H9 (cell line): ENCODE results near the gene STRN. TPM values are rescaled to one million over a fixed set of nuclear protein-coding genes. Genes with fewer than 3 reads are reported as not detected.

Experiments
- DNase-seq: peaks from one replicate; pipeline ENCODE4 v3.0.0-alpha.2; 2017
- H2AFZ ChIP-seq: one replicate; pipeline ENCODE4 v1.6.1; 2013; ENCODE audit warnings: mild to moderate bottlenecking, low read length, control low read depth, moderate library complexity
- H2AK5ac ChIP-seq: 2 replicates; pipeline ENCODE4 v1.6.1; 2013; ENCODE audit warnings: low read length, control low read depth, mixed read lengths; ENCODE audit not compliant: insufficient read length
- H2BK120ac ChIP-seq: one replicate; pipeline ENCODE4 v1.6.1; 2013; ENCODE audit warnings: low read depth, mild to moderate bottlenecking, low read length, control low read depth, inconsistent platforms; ENCODE audit not compliant: poor library complexity, severe bottlenecking
- H2BK12ac ChIP-seq: 2 replicates; pipeline ENCODE4 v1.6.1; 2013; ENCODE audit warnings: low read length, control low read depth, mixed read lengths, low read depth; ENCODE audit not compliant: insufficient read length
- H2BK15ac ChIP-seq: 2 replicates; pipeline ENCODE4 v1.6.1; 2013; ENCODE audit warnings: low read depth, low read length, control low read depth
- H2BK20ac ChIP-seq: one replicate; pipeline ENCODE4 v1.6.1; 2013; ENCODE audit warnings: low read depth, mild to moderate bottlenecking, low read length, control low read depth, inconsistent platforms; ENCODE audit not compliant: poor library complexity, severe bottlenecking
- H2BK5ac ChIP-seq: 2 replicates; pipeline ENCODE4 v1.6.1; 2013; ENCODE audit warnings: low read length, control low read depth, mixed read lengths; ENCODE audit not compliant: insufficient read length
- H3K14ac ChIP-seq: 2 replicates; pipeline ENCODE4 v1.6.1; 2013; ENCODE audit warnings: low read length, control low read depth; ENCODE audit not compliant: insufficient read depth
- H3K18ac ChIP-seq: 2 replicates; pipeline ENCODE4 v1.6.1; 2013; ENCODE audit warnings: low read depth, mild to moderate bottlenecking, mixed read lengths, low read length, control low read depth; ENCODE audit not compliant: insufficient read length
- H3K23ac ChIP-seq: 2 replicates; pipeline ENCODE4 v1.6.1; 2013; ENCODE audit warnings: low read length, control low read depth, mixed read lengths, low read depth; ENCODE audit not compliant: insufficient read length
- H3K23me2 ChIP-seq: 2 replicates; pipeline ENCODE4 v1.6.1; 2013; ENCODE audit warnings: low read depth, mild to moderate bottlenecking, mixed read lengths, low read length, control low read depth; ENCODE audit not compliant: insufficient read length, poor library complexity, severe bottlenecking
- H3K27ac ChIP-seq: 2 replicates; pipeline ENCODE4 v1.5.1; 2013; ENCODE audit warnings: low read length, control low read depth, mixed read lengths, low read depth; ENCODE audit not compliant: insufficient read length
- H3K27me3 ChIP-seq: 2 replicates; pipeline ENCODE4 v1.6.1; 2013; ENCODE audit warnings: low read length, control low read depth, inconsistent platforms; ENCODE audit not compliant: insufficient read depth
- H3K4ac ChIP-seq: 2 replicates; pipeline ENCODE4 v1.6.1; 2013; ENCODE audit warnings: low read depth, mild to moderate bottlenecking, control low read depth, inconsistent platforms, low read length, moderate library complexity
- H3K4me1 ChIP-seq: 2 replicates; pipeline ENCODE4 v1.6.1; 2013; ENCODE audit warnings: low read length, control low read depth, inconsistent platforms; ENCODE audit not compliant: insufficient read depth
- H3K4me2 ChIP-seq: 2 replicates; pipeline ENCODE4 v1.6.1; 2013; ENCODE audit warnings: low read length, control low read depth, mixed read lengths; ENCODE audit not compliant: insufficient read length, insufficient read depth
- H3K56ac ChIP-seq: 2 replicates; pipeline ENCODE4 v1.6.1; 2013; ENCODE audit warnings: low read depth, mild to moderate bottlenecking, mixed read lengths, low read length, control low read depth; ENCODE audit not compliant: insufficient read length
- H3K79me1 ChIP-seq: 2 replicates; pipeline ENCODE4 v1.6.1; 2013; ENCODE audit warnings: low read depth, mild to moderate bottlenecking, moderate library complexity, low read length, control low read depth, inconsistent platforms; ENCODE audit not compliant: insufficient read depth, poor library complexity, severe bottlenecking
- H3K79me2 ChIP-seq: 2 replicates; pipeline ENCODE4 v1.6.1; 2013; ENCODE audit warnings: low read length, control low read depth, inconsistent platforms; ENCODE audit not compliant: insufficient read depth
- H3K9ac ChIP-seq: 2 replicates; pipeline ENCODE4 v1.6.1; 2013; ENCODE audit warnings: low read length, control low read depth, mixed read lengths; ENCODE audit not compliant: insufficient read length; ENCODE audit errors: extremely low read depth
- H3K9me3 ChIP-seq: one replicate; pipeline ENCODE4 v1.6.1; 2013; ENCODE audit warnings: low read depth, low read length, inconsistent platforms; ENCODE audit not compliant: control insufficient read depth
- H3T11ph ChIP-seq: one replicate; pipeline ENCODE4 v1.6.1; 2013; ENCODE audit warnings: mild to moderate bottlenecking, low read length, control low read depth, inconsistent platforms
- H4K20me1 ChIP-seq: one replicate; pipeline ENCODE4 v1.6.1; 2013; ENCODE audit not compliant: control insufficient read depth, insufficient read length, insufficient read depth
- H4K5ac ChIP-seq: 2 replicates; pipeline ENCODE4 v1.6.1; 2013; ENCODE audit warnings: low read depth, mild to moderate bottlenecking, mixed read lengths, low read length, control low read depth; ENCODE audit not compliant: insufficient read length
- H4K8ac ChIP-seq: replicated peaks from 2 replicates; pipeline ENCODE4 v1.6.1; 2013; ENCODE audit warnings: low read length, control low read depth, mixed read lengths, low read depth; ENCODE audit not compliant: insufficient read length
- H4K91ac ChIP-seq: 2 replicates; pipeline ENCODE4 v1.6.1; 2013; ENCODE audit warnings: low read depth, mild to moderate bottlenecking, moderate library complexity, mixed read lengths, low read length, control low read depth; ENCODE audit not compliant: insufficient read length
- H3K27ac Mint-ChIP-seq, 3 experiments: 2 replicates in 2 of 3; 3 replicates in 1 of 3; pipeline ENCODE4 v1.8.0; 2020 to 2021; ENCODE audit warnings: mixed read lengths in 3 of 3, mild to moderate bottlenecking in 1 of 3, moderate library complexity in 1 of 3
- H3K27me3 Mint-ChIP-seq: 2 replicates; pipeline ENCODE4 v1.8.0; 2021; ENCODE audit warnings: low read depth, mild to moderate bottlenecking, moderate library complexity, mixed read lengths
- H3K36me3 Mint-ChIP-seq, 3 experiments: 2 replicates in 2 of 3; 3 replicates in 1 of 3; pipeline ENCODE4 v1.8.0; 2020 to 2021; ENCODE audit warnings: low read depth in 3 of 3, mixed read lengths in 3 of 3; ENCODE audit not compliant: insufficient read depth in 1 of 3
- H3K4me1 Mint-ChIP-seq, 2 experiments: 2 replicates each; pipeline ENCODE4 v1.8.0; 2020; ENCODE audit warnings: mixed read lengths in 2 of 2
- H3K4me3 Mint-ChIP-seq, 2 experiments: 2 replicates in 1 of 2; 3 replicates in 1 of 2; pipeline ENCODE4 v1.8.0; 2020 to 2021; ENCODE audit warnings: mild to moderate bottlenecking in 2 of 2, mixed read lengths in 2 of 2, moderate library complexity in 1 of 2
- H3K9me3 Mint-ChIP-seq, 2 experiments: 2 replicates in 1 of 2; 3 replicates in 1 of 2; pipeline ENCODE4 v1.8.0; 2020; ENCODE audit warnings: mild to moderate bottlenecking in 2 of 2, mixed read lengths in 2 of 2, moderate library complexity in 1 of 2
- CTCF ChIP-seq: fragments of 200-600 bp; sonication (generic); conservative IDR thresholded peaks from 3 replicates; pipeline ENCODE4 v1.8.0; 2021; ENCODE audit warnings: antibody characterized with exemption, mild to moderate bottlenecking
- WGBS: extraction: QIAGEN DNeasy Blood & Tissue Kit; methylation state at CpG from one replicate; pipeline ENCODE4 v1.1.7; 2013; ENCODE audit warnings: missing lambda C conversion rate, low lambda C conversion rate, mixed read lengths; ENCODE audit not compliant: insufficient read length; ENCODE audit errors: extremely low coverage; 5-methylcytosine and 5-hydroxymethylcytosine counted together
- total RNA-seq: library from RNA; stranded (reverse); gene quantifications from 2 replicates; pipeline ENCODE4 v1.2.1, GENCODE V29; 2021

STRN gene
- total RNA-seq, 1 experiment from 2014 or later = 31.7 TPM

GRCh38 chr2:36802952-36803351 is 163.4 kb downstream of the STRN start:
- Histone ChIP-seq H4K8ac (no peak overlapping the region), H2AFZ (no peak overlapping the region), H2BK15ac (no peak overlapping the region), H3K4me2 (no peak overlapping the region), H3K14ac (no peak overlapping the region), H2AK5ac (no peak overlapping the region), H3K79me1 (no peaks in the 10 kb centered on the region), H3K4me1 (no peaks in the 10 kb centered on the region), H3K79me2 (no peaks in the 10 kb centered on the region), H3T11ph (no peak overlapping the region), H2BK120ac (no peak overlapping the region), H3K27ac (no peak overlapping the region), H2BK12ac (no peak overlapping the region), H3K9ac (no peak overlapping the region), H3K56ac (no peak overlapping the region), H3K9me3 (no peaks in the 10 kb centered on the region), H4K5ac (no peak overlapping the region), H4K20me1 (no peaks in the 10 kb centered on the region), H3K23ac (no peak overlapping the region), H3K27me3 (no peaks in the 10 kb centered on the region), H4K91ac (no peak overlapping the region), H2BK20ac (no peak overlapping the region), H3K23me2 (no peaks in the 10 kb centered on the region), H2BK5ac (no peak overlapping the region), H3K18ac (no peak overlapping the region), H3K4ac (no peak overlapping the region)
- Mint-ChIP-seq H3K27me3 (no peaks in the 10 kb centered on the region; the same call in 1 of the 2 replicates), H3K4me3 (no peak overlapping the region), H3K4me1 (peaks cover 7 to 8% of the 10 kb centered on the region in 2 experiments), H3K27ac (no peak overlapping the region), H3K36me3 (peaks cover 0 to 2% (median 0%) of the 10 kb centered on the region in 3 experiments; a peak in 2 of 7 replicates), H3K9me3 (no peaks in the 10 kb centered on the region; a peak in 1 of 5 replicates)
- TF ChIP-seq CTCF = no peak
- WGBS = no CpG with 5 or more reads among the region's 3 CpGs
- DNase-seq = no peak
